ENCODE data around the gene KATNAL1.

DNA sequence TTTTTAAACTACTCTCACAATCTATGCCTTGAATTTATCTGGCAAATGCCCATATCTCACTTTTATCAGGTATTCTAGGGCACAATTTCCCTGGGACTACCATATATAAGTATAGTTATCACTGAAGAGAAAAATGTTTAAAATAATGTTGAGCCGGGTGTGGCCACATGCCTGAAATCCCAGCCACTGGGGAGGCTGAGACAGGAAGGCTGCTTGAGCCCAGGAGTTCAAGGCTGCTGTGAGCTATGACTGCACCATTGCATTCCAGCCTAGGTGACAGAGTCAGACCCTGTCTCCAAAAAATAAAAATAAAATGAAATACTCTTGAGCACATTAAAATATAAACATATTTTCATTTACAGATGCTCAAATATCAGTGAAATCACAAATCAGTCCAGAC is 4.1 kb downstream of the KATNAL1 start:
- no peak for TF ChIP-seq TAF1 (IDR thresholded peaks at IDR 0.05; ENCODE audit: low read depth, low read length)
- no peak for TF ChIP-seq POU2F2 (IDR thresholded peaks at IDR 0.05; ENCODE audit: low read depth, low read length)
- TF ChIP-seq POLR2A (IDR thresholded peaks at IDR 0.05; ENCODE audit: low read depth, low read length), result no peak
- TF ChIP-seq POLR2AphosphoS5 (IDR thresholded peaks at IDR 0.05; ENCODE audit: low read depth, low read length), result no peak
- TF ChIP-seq PAX5 (IDR thresholded peaks at IDR 0.05; ENCODE audit: insufficient read depth, low read length, severe bottlenecking), result no peak
- no peak for TF ChIP-seq SPI1 (IDR thresholded peaks at IDR 0.05; ENCODE audit: low read depth, low read length)
